Activated CD8-positive, alpha-beta memory T cell treated with anti-CD3 and anti-CD28 coated beads, Interleukin-2, amount 10 ng/mL, durations not matched to agents 7 days and 5 days (primary cell): Measurements from ENCODE around the gene SORCS2. TPM values are rescaled to one million over a fixed set of nuclear protein-coding genes. Genes with fewer than 3 reads are reported as not detected.

ENCODE experiments used
- ATAC-seq: fragments of 150-1000 bp; cut with Tn5 transposase; one replicate; pipeline ENCODE4 v1.10.0; 2021; ENCODE audit warnings: moderate library complexity
- CTCF ChIA-PET: fragments of 350-600 bp; sonication (Branson Sonifier 250); formaldehyde crosslinking; loops from one replicate; lab custom pipeline; 2021; ENCODE audit warnings: antibody characterized with exemption; lab: Charles Lee
- DNase-seq: peaks from one replicate; pipeline ENCODE4 v3.0.0-alpha.2; 2020
- H3K27ac Mint-ChIP-seq: one replicate; pipeline ENCODE4 v1.8.0; 2021; ENCODE audit warnings: mild to moderate bottlenecking, mixed read lengths
- H3K27me3 Mint-ChIP-seq: one replicate; pipeline ENCODE4 v1.8.0; 2021; ENCODE audit warnings: mixed read lengths
- H3K36me3 Mint-ChIP-seq: one replicate; pipeline ENCODE4 v1.8.0; 2021; ENCODE audit warnings: mild to moderate bottlenecking, mixed read lengths
- H3K4me1 Mint-ChIP-seq: one replicate; pipeline ENCODE4 v1.8.0; 2021; ENCODE audit warnings: mixed read lengths
- H3K4me3 Mint-ChIP-seq: one replicate; pipeline ENCODE4 v1.8.0; 2021; ENCODE audit warnings: mild to moderate bottlenecking, moderate library complexity, mixed read lengths
- H3K9me3 Mint-ChIP-seq: one replicate; pipeline ENCODE4 v1.8.0; 2022; ENCODE audit warnings: low read depth, mixed read lengths
- total RNA-seq, 2 experiments: library from RNA; stranded (reverse); gene quantifications; one replicate each; pipeline ENCODE4 v1.2.3, GENCODE V29; 2021

SORCS2 gene
- total RNA-seq, 2 experiments from 2014 or later, result 0.05 to 0.06 TPM

- no peak for ATAC-seq
Observed at GRCh38 chr4:7233601-7234000, 41.3 kb downstream of the SORCS2 start.

GRCh38 chr4:7234355-7235029, 42.2 kb downstream of the SORCS2 start:
- H3K4me3 Mint-ChIP-seq, result no peak overlapping the region
- ATAC-seq, result no peak
- no peak for DNase-seq
- H3K4me1 Mint-ChIP-seq, result no peaks in the 10 kb centered on the region
- peaks cover 8% of the 10 kb centered on the region for H3K9me3 Mint-ChIP-seq
- no peaks in the 10 kb centered on the region for H3K36me3 Mint-ChIP-seq
- H3K27ac Mint-ChIP-seq, result no peak overlapping the region
- no peaks in the 10 kb centered on the region for H3K27me3 Mint-ChIP-seq
- CTCF ChIA-PET, result no interaction called here

More at GRCh38 chr4:7233601-7234000, 41.3 kb downstream of the SORCS2 start:
- CTCF ChIA-PET, result no interaction called here
- Mint-ChIP-seq H3K27me3 (no peaks in the 10 kb centered on the region), H3K36me3 (no peaks in the 10 kb centered on the region), H3K9me3 (peaks cover 6% of the 10 kb centered on the region), H3K4me1 (no peaks in the 10 kb centered on the region), H3K4me3 (no peak overlapping the region), H3K27ac (no peak overlapping the region)
- no peak for DNase-seq

- H3K36me3 Mint-ChIP-seq, result no peaks in the 10 kb centered on the region
- peaks cover 8% of the 10 kb centered on the region for H3K9me3 Mint-ChIP-seq
- ATAC-seq (no peak), DNase-seq (no peak)
- no peak overlapping the region for H3K4me3 Mint-ChIP-seq
- no peak overlapping the region for H3K27ac Mint-ChIP-seq
- H3K27me3 Mint-ChIP-seq, result no peaks in the 10 kb centered on the region
- CTCF ChIA-PET, result no interaction called here
- no peaks in the 10 kb centered on the region for H3K4me1 Mint-ChIP-seq
Observed at GRCh38 chr4:7235030-7235380, 42.7 kb downstream of the SORCS2 start.

- Mint-ChIP-seq H3K27ac (no peak overlapping the region), H3K4me3 (no peak overlapping the region), H3K9me3 (peaks cover 8% of the 10 kb centered on the region), H3K27me3 (no peaks in the 10 kb centered on the region), H3K4me1 (no peaks in the 10 kb centered on the region), H3K36me3 (no peaks in the 10 kb centered on the region)
- DNase-seq (no peak), ATAC-seq (no peak)
- CTCF ChIA-PET, result no interaction called here
Observed at GRCh38 chr4:7236847-7237246, 44.5 kb downstream of the SORCS2 start.

GRCh38 chr4:7237873-7238272, 45.5 kb downstream of the SORCS2 start:
- ATAC-seq (no peak), DNase-seq (no peak)
- CTCF ChIA-PET, result no interaction called here
- Mint-ChIP-seq H3K9me3 (peaks cover 8% of the 10 kb centered on the region), H3K27me3 (no peaks in the 10 kb centered on the region), H3K36me3 (no peaks in the 10 kb centered on the region), H3K4me1 (no peaks in the 10 kb centered on the region), H3K27ac (no peak overlapping the region), H3K4me3 (no peak overlapping the region)

GRCh38 chr4:7238300-7238960, 46.1 kb downstream of the SORCS2 start:
- Mint-ChIP-seq H3K27me3 (no peaks in the 10 kb centered on the region), H3K36me3 (no peaks in the 10 kb centered on the region), H3K27ac (no peak overlapping the region), H3K4me3 (no peak overlapping the region), H3K4me1 (no peaks in the 10 kb centered on the region), H3K9me3 (peaks cover 8% of the 10 kb centered on the region)
- CTCF ChIA-PET, result no interaction called here
- ATAC-seq (no peak), DNase-seq (no peak)

GRCh38 chr4:7239101-7239820, 46.9 kb downstream of the SORCS2 start:
- H3K36me3 Mint-ChIP-seq, result no peaks in the 10 kb centered on the region
- CTCF ChIA-PET, result no interaction called here

GRCh38 chr4:7239844-7240243, 47.5 kb downstream of the SORCS2 start:
- Mint-ChIP-seq H3K27ac (no peak overlapping the region), H3K27me3 (no peaks in the 10 kb centered on the region), H3K9me3 (peaks cover 8% of the 10 kb centered on the region), H3K36me3 (no peaks in the 10 kb centered on the region), H3K4me3 (no peak overlapping the region), H3K4me1 (no peaks in the 10 kb centered on the region)
- CTCF ChIA-PET, result no interaction called here
- ATAC-seq (no peak), DNase-seq (no peak)

More at GRCh38 chr4:7239101-7239820, 46.9 kb downstream of the SORCS2 start:
- Mint-ChIP-seq H3K4me3 (no peak overlapping the region), H3K27me3 (no peaks in the 10 kb centered on the region), H3K27ac (no peak overlapping the region), H3K9me3 (peaks cover 8% of the 10 kb centered on the region), H3K4me1 (no peaks in the 10 kb centered on the region)
- ATAC-seq, result no peak
- no peak for DNase-seq

- Mint-ChIP-seq H3K4me3 (no peak overlapping the region), H3K27me3 (no peaks in the 10 kb centered on the region), H3K4me1 (no peaks in the 10 kb centered on the region), H3K27ac (no peak overlapping the region), H3K9me3 (peaks cover 8% of the 10 kb centered on the region), H3K36me3 (no peaks in the 10 kb centered on the region)
- ATAC-seq (no peak), DNase-seq (no peak)
- CTCF ChIA-PET, result no interaction called here
Observed at GRCh38 chr4:7240306-7240705, 48.0 kb downstream of the SORCS2 start.

GRCh38 chr4:7241597-7242125, 49.3 kb downstream of the SORCS2 start:
- CTCF ChIA-PET, result no interaction called here

GRCh38 chr4:7242766-7243165, 50.4 kb downstream of the SORCS2 start:
- H3K27ac Mint-ChIP-seq, result no peak overlapping the region
- CTCF ChIA-PET, result no interaction called here
- no peak overlapping the region for H3K4me3 Mint-ChIP-seq
- DNase-seq, result no peak
- ATAC-seq, result no peak
- no peaks in the 10 kb centered on the region for H3K27me3 Mint-ChIP-seq
- no peaks in the 10 kb centered on the region for H3K4me1 Mint-ChIP-seq
- H3K36me3 Mint-ChIP-seq, result no peaks in the 10 kb centered on the region
- H3K9me3 Mint-ChIP-seq, result peaks cover 8% of the 10 kb centered on the region

More at GRCh38 chr4:7241597-7242125, 49.3 kb downstream of the SORCS2 start:
- DNase-seq (no peak), ATAC-seq (no peak)
- no peaks in the 10 kb centered on the region for H3K4me1 Mint-ChIP-seq
- no peaks in the 10 kb centered on the region for H3K36me3 Mint-ChIP-seq
- no peak overlapping the region for H3K4me3 Mint-ChIP-seq
- no peak overlapping the region for H3K27ac Mint-ChIP-seq
- H3K9me3 Mint-ChIP-seq, result peaks cover 8% of the 10 kb centered on the region
- no peaks in the 10 kb centered on the region for H3K27me3 Mint-ChIP-seq

- CTCF ChIA-PET, result no interaction called here
- no peak overlapping the region for H3K27ac Mint-ChIP-seq
- peaks cover under 1% of the 10 kb centered on the region for H3K9me3 Mint-ChIP-seq
- H3K27me3 Mint-ChIP-seq, result no peaks in the 10 kb centered on the region
- ATAC-seq, result no peak
- DNase-seq, result no peak
- no peaks in the 10 kb centered on the region for H3K4me1 Mint-ChIP-seq
- no peak overlapping the region for H3K4me3 Mint-ChIP-seq
- H3K36me3 Mint-ChIP-seq, result no peaks in the 10 kb centered on the region
Observed at GRCh38 chr4:7243609-7244330, 51.4 kb downstream of the SORCS2 start.

GRCh38 chr4:7244331-7244665, 52.0 kb downstream of the SORCS2 start:
- H3K27me3 Mint-ChIP-seq, result no peaks in the 10 kb centered on the region
- DNase-seq, result no peak
- no peaks in the 10 kb centered on the region for H3K36me3 Mint-ChIP-seq
- no peak for ATAC-seq
- no peak overlapping the region for H3K4me3 Mint-ChIP-seq
- H3K27ac Mint-ChIP-seq, result no peak overlapping the region
- CTCF ChIA-PET, result no interaction called here
- no peaks in the 10 kb centered on the region for H3K4me1 Mint-ChIP-seq
- no peaks in the 10 kb centered on the region for H3K9me3 Mint-ChIP-seq
